GM12873 (cell line): ENCODE data around the gene ZNF438.

Experiments
- TF ChIP-seq, protein P1 (sequence below): IDR thresholded peaks from 2 replicates; pipeline ENCODE4 v1.5.1; 2012; ENCODE audit warnings: low read depth, mild to moderate bottlenecking, moderate library complexity, low read length, control low read depth; ENCODE audit not compliant: insufficient read depth; ENCODE audit errors: missing control alignments

The ZNF438 gene

DNA sequence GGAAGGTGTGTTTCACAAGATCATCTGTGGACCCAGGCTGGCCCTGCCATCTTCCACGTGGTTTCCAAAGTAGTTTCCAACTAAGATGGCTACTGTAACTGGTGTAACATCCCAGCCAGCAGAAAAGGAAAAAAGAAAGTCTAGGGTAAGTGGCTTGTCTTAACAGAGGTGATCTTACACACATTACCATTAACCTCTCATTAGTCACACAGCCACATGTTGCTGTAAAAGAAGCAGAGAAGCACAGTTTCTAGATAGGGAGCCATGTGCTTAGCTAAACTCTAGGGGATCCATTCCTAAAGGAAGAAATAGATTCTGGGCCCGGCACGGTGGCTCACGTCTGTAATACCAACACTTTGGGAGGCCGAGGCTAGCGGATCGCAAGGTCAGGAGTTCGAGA, 54.3 kb downstream of the ZNF438 start:
- TF ChIP-seq, protein P1, sequence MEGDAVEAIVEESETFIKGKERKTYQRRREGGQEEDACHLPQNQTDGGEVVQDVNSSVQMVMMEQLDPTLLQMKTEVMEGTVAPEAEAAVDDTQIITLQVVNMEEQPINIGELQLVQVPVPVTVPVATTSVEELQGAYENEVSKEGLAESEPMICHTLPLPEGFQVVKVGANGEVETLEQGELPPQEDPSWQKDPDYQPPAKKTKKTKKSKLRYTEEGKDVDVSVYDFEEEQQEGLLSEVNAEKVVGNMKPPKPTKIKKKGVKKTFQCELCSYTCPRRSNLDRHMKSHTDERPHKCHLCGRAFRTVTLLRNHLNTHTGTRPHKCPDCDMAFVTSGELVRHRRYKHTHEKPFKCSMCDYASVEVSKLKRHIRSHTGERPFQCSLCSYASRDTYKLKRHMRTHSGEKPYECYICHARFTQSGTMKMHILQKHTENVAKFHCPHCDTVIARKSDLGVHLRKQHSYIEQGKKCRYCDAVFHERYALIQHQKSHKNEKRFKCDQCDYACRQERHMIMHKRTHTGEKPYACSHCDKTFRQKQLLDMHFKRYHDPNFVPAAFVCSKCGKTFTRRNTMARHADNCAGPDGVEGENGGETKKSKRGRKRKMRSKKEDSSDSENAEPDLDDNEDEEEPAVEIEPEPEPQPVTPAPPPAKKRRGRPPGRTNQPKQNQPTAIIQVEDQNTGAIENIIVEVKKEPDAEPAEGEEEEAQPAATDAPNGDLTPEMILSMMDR: no peak

DNA sequence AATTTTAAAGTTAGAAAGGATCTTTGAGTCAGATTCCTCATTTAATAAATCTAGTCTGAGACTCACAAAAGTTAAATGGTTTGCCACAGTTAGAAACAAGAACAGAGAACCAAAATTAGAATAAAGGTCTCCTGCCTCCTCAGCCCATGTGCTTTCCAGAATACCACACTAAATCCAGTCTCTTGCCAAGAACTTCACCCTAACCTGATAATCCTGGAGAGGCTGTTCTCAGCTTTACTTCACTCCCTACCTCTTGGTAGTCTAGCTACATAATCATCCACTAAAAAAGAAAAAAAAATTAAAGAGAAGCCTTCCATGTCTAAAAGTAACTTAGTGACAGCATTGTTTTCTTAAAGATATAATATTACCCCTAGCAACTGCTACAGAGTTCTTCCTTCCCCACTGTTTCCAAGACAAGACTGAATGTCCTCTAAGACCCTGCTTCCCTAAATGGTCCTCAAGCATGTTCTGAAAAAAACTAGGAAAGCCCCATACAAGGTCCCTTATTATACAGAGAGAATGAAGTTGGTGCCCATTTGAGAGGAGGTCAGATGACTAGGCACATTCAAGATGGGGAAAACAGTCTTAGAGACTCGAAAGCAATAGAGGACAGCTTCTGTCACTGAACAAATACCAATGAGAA, 56.8 kb downstream of the ZNF438 start:
- TF ChIP-seq, protein P1: no peak

DNA sequence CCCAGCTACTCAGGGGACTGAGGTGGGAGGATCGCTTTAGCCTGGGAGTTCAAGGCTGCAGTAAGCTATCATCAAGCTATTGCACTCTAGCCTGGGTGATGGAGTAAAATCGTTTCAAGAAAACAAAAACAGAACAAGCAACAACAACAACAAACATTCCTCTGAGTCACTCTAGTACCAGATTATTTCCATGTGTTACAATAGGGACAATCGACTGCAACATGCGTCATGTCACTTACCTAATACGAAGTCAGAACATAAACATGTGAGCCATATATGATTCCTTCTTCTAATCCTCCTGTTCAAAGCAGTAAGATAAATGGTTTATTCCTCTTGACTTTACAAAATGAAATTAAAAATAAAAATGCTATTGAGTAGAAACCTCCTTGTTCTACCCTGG, 57.3 kb downstream of the ZNF438 start:
- TF ChIP-seq, protein P1: no peak

DNA sequence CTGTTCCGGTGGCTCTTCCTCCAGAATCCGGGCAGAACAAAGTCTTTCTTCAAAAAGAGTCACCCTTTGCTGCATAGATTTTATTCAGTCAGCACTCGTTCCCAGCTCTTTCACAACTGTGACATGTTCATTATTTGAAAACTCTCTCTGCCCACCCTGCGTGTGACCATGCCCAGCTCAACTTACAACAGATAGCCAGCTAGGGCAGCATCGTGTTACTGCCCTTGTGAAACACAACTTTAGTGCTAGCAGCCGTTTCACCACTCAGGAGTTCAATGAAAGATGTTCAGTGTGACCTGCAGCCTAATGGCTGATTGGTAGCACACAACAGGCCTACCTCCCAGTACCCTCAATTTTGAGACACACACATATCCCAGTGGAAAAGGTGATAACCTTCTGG, 57.9 kb downstream of the ZNF438 start:
- TF ChIP-seq, protein P1: no peak

DNA sequence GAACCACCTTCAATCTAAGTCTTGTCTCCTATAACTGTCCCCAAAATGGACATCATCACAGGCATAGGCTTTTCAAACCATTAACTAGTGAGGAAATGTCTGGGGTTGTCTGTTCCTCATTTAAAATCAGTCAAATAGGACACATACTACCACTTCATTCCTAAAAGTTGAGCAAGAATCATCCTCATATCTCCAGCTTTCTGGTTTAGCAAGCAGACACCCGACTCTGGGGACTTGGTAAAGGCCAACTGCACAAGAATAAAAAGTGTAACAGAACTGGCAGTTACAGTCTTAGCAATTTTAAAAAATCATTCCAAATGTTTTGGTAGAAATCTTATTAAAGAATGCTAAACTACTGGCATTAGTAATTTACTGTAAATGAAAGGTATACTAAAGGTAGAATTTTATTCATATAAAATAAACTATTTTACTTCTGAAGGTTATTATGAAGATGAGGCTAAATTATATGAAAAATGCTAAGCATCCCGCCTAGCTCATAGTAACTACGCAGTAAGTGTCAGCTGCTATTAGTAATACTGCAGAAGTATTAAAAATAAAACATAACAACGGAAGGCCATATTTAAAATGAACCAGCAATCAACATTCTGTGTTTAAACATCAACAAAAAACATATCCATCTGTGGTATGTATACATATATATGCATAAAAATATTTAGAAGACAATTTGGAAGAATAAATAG, 60.8 kb downstream of the ZNF438 start:
- TF ChIP-seq, protein P1: no peak

DNA sequence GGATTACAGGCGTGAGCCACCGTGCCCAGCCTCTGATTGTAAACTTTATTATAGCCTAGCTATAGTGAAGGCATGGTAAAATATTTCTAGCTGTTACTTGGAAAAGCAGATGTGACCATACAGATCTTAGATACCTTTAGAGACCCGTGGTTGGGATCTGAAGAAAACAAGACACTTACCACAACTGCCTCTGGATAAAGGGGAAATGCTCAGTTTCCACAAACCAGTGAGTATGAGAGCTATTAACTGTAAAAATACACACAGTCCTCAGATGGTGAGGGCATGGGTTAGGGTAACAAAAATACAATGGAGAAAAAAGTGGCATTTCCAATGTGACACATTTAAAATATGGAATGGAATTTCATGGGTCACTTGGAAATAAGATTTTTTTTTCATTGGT, 63.0 kb downstream of the ZNF438 start:
- TF ChIP-seq, protein P1: no peak

DNA sequence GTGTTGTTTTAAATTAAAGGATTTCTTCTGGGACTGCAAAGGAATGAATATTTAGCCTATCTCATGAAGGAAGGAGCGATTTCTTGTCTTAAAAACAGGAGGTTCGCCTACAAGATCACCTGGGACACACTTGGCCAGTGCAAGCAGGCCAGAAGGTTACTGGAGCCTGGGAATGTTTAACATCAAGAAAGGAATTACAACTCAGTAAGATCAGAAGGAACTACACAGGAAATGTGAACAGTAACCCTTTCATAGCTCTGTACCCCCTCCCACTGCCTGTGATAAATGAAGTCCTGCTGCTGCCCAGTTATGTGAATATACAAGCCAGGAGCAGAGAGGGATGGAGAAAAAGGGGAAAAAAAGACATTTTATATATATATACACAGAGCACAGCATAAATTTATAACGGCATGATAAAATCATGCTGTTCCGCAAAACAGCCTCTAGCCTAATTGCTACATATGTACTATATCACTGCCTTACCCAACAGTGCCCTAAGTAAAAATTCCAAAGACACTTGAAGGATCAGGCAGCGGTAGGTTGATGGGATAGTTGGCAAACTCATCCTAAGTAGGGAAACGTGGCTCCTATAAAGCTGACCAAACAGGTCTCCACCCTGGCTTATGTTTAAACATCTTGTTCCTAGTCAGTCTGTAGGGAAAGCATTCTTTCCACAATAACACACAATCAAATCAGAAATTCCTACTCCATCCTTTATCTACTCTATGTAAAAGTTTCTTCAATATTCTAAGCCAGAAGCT, 63.8 kb downstream of the ZNF438 start:
- TF ChIP-seq, protein P1: no peak
